GM21576 (cell line): ENCODE results near the gene RGS3.
"Not testable (repeated sequence)": the region's sequence is repeated elsewhere in the genome, so short reads cannot be mapped to it uniquely, and the experiment has no call there.

Source experiments
- ATAC-seq: cut with Tn5 transposase; IDR thresholded peaks from one replicate; pipeline ENCODE4 v1.9.1; 2021; ENCODE audit warnings: mild to moderate bottlenecking, moderate library complexity; ENCODE audit not compliant: unreplicated experiment

Gene RGS3

GRCh38 chr9:113486327-113486726 is 22.8 kb downstream of the RGS3 start:
- ATAC-seq, result no peak

- ATAC-seq, result no peak
Observed at GRCh38 chr9:113488071-113488470, 24.5 kb downstream of the RGS3 start.

GRCh38 chr9:113488490-113488889 is 25.0 kb downstream of the RGS3 start:
- ATAC-seq, result no peak

- ATAC-seq, result not testable (repeated sequence)
Observed at GRCh38 chr9:113491147-113491546, 27.6 kb downstream of the RGS3 start.

- ATAC-seq, result no peak
Observed at GRCh38 chr9:113492343-113493202, 29.0 kb downstream of the RGS3 start.

GRCh38 chr9:113493203-113493520 is 29.6 kb downstream of the RGS3 start:
- no peak for ATAC-seq

- ATAC-seq, result no peak
Observed at GRCh38 chr9:113495526-113495925, 32.0 kb downstream of the RGS3 start.

- no peak for ATAC-seq
Observed at GRCh38 chr9:113497051-113497450, 33.5 kb downstream of the RGS3 start.

GRCh38 chr9:113499153-113499875 is 35.8 kb downstream of the RGS3 start:
- no peak for ATAC-seq

GRCh38 chr9:113499876-113500497 is 36.5 kb downstream of the RGS3 start:
- no peak for ATAC-seq

- ATAC-seq, result no peak
Observed at GRCh38 chr9:113501129-113501686, 37.7 kb downstream of the RGS3 start.

- no peak for ATAC-seq
Observed at GRCh38 chr9:113501852-113502251, 38.3 kb downstream of the RGS3 start.

GRCh38 chr9:113502427-113503034 is 39.0 kb downstream of the RGS3 start:
- ATAC-seq, result no peak

GRCh38 chr9:113503131-113503541 is 39.6 kb downstream of the RGS3 start:
- ATAC-seq, result no peak

- no peak for ATAC-seq
Observed at GRCh38 chr9:113503613-113504211, 40.2 kb downstream of the RGS3 start.

GRCh38 chr9:113504725-113505590 is 41.4 kb downstream of the RGS3 start:
- ATAC-seq, result no peak

GRCh38 chr9:113506090-113506589 is 42.6 kb downstream of the RGS3 start:
- no peak for ATAC-seq

GRCh38 chr9:113507256-113507655 is 43.7 kb downstream of the RGS3 start:
- ATAC-seq, result no peak

- no peak for ATAC-seq
Observed at GRCh38 chr9:113508111-113508749, 44.7 kb downstream of the RGS3 start.
